ENCODE results near the gene IPO11.

The IPO11 gene

GRCh38 chr5:62587737-62588136 is 175.2 kb downstream of the IPO11 start:
- DNase-seq (ENCODE audit: low spot score): no peak
- no peak for TF ChIP-seq CTCF (IDR thresholded peaks at IDR 0.05)
- H3K27ac ChIP-seq: no peak overlapping the region
- H3K4me3 ChIP-seq: no peak overlapping the region

- no peak for TF ChIP-seq CTCF (IDR thresholded peaks at IDR 0.05)
- no peak overlapping the region for H3K4me3 ChIP-seq
- no peak overlapping the region for H3K27ac ChIP-seq
- DNase-seq (ENCODE audit: low spot score): no peak
These were observed 176.1 kb downstream of the IPO11 start for GRCh38 chr5:62588668-62589067.

- no peak for DNase-seq (ENCODE audit: low spot score)
- no peak for TF ChIP-seq CTCF (IDR thresholded peaks at IDR 0.05)
- H3K27ac ChIP-seq: no peak overlapping the region
- H3K4me3 ChIP-seq: no peak overlapping the region
These were observed 176.9 kb downstream of the IPO11 start for GRCh38 chr5:62589504-62589903.

- H3K4me3 ChIP-seq: no peak overlapping the region
- no peak for DNase-seq (ENCODE audit: low spot score)
- TF ChIP-seq CTCF (IDR thresholded peaks at IDR 0.05): no peak
- no peak overlapping the region for H3K27ac ChIP-seq
These were observed 177.8 kb downstream of the IPO11 start for GRCh38 chr5:62590387-62590786.

- TF ChIP-seq CTCF (IDR thresholded peaks at IDR 0.05): no peak
- no peak for DNase-seq (ENCODE audit: low spot score)
- no peak overlapping the region for H3K4me3 ChIP-seq
- no peak overlapping the region for H3K27ac ChIP-seq
These were observed 180.0 kb downstream of the IPO11 start for GRCh38 chr5:62592558-62592957.

- Histone ChIP-seq H3K4me3 (no peak overlapping the region), H3K27ac (no peak overlapping the region)
- TF ChIP-seq CTCF (IDR thresholded peaks at IDR 0.05): no peak
- DNase-seq (ENCODE audit: low spot score): no peak
These were observed 180.8 kb downstream of the IPO11 start for GRCh38 chr5:62593331-62593730.

GRCh38 chr5:62594364-62594984 is 181.9 kb downstream of the IPO11 start:
- H3K4me3 ChIP-seq: no peak overlapping the region
- no peak overlapping the region for H3K27ac ChIP-seq
- no peak for DNase-seq (ENCODE audit: low spot score)
- no peak for TF ChIP-seq CTCF (IDR thresholded peaks at IDR 0.05)

All from coronary artery (tissue), 2 donors.